ENCODE results near the gene NET1.

The NET1 gene

GRCh38 chr10:5502571-5503476 is 90.5 kb downstream of the NET1 start:
- no peak for DNase-seq

DNA sequence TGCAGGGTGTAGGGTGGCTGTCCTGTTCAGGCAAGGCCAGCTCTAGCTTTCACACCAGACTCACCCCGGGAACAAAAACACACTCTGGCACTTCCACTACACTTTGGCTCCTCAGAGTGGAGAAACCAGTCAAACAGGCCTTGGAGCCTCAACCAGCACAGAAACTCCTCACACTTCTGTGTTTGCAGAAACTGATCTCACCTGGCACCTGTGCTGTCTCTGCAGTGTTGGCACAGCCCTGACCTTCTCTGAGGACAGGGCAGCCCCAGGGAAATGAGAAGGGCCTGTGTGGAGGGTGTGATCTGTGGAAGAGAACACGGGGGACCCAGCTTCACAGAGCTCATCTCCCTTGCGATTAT is 91.1 kb downstream of the NET1 start:
- DNase-seq: no peak

DNA sequence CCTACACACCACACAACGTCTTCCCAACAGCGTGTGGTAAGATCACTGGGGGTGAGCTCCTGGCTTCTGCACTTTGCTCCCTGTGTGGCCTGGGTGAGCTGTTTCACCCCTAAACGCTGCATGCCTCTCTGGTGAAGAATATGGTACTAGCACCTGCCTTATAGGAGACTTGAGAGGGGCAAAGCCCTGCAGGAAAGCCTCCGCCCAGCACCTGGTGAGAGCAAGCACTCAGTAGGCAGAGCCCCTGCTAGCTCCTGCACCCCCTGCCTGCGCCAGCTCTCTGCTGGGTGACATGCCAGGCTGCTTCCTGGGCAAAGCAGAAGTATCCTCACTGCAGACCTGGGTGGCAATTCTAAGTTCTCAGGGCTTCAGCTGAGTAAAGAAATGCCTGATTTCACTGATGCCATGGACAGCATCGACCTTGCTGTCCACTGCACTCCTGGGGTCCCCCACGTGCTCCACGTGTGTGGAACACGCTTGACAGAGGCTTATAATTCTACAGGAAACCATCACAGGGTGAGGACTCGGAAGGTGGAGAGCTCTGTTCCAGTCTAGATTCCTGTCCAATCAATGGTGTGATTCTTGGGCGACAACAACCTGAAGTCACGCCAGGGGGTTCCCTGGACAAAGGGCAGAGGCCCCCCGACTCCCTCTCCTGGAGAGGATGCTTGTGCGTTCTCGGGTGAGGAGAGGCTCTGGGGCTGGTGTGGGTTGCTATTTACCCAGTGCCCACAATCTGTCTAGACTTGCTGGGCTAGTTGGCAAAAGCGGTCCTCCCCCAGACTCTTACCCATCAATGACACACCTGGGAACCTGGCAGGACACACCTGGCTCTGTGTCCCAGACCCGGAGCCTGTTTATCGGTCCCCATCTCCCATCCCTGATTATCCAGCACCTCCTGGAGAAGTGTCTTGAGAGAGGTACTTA is 92.1 kb downstream of the NET1 start:
- no peak for DNase-seq

- no peak for DNase-seq
Measured at GRCh38 chr10:5506246-5506645, 93.9 kb downstream of the NET1 start.

GRCh38 chr10:5506751-5507648 is 94.6 kb downstream of the NET1 start:
- DNase-seq: no peak

DNA sequence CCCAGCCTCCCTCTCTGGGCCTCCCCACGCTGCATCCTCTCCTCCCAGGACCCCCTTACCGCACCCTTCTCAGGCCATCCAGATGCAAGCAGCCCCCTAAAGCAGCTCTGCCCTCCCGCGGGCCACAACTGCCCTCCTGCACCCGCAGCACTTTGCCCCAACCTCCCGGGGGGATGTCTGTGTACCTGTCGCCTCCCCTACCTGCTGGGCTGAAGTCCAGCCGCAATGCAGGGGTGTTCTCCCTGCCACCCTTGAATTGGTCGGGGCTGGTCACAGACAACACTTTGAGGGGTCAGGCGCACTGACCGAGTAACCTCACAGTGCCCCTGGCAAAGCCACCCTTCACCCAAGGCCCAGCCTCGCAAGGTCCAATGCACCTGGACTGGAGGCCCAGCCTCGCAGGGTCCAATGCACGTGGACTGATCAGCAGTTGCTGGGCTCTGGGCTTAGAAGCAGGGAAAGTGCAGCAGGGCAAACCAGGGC is 95.3 kb downstream of the NET1 start:
- no peak for DNase-seq

- DNase-seq: no peak
Measured at GRCh38 chr10:5508161-5508604, 95.8 kb downstream of the NET1 start.

Measured in stimulated activated CD4-positive, alpha-beta T cell treated with anti-CD3 and anti-CD28 coated beads, Interleukin-4, amount 100 ng/mL, for 4 hours (primary cell).